ENCODE data around the gene TENT5C.

TENT5C gene

DNA sequence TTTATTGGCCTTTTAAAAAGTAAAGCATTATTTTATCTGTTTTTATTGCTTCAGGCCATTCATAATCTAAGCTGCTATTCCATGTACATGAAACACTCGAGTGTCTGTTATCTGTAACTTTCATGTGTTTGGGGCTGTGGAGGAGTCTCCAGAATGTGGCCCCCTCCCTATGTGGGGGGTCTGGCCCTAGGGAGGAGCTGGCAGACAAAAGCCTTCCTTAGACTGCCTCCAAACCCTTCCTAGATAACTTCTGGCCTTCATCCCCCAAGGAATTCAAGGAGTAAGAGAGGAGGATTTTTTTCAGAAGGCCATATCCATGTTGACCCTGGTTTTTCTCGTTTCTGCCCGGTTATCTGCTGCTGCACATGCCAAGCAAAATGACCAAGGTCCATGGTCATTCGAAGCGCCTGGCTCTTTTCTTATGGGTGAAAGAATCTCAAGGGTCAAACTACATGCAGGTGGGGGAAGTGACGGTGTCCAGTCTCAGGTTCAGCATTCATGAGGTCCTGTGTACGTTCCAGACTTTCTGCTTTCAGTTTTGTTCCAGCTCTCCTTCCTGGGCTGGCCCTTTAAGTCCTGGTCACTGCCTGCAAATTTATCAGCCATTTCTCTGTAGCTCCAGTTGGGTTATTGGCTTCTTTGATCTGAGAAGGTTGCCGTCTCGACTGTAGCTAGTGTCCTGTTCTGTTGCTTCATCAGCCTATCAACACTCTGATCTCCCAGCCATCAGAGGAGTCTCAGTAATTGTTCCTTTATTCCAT, 8.3 kb downstream of the TENT5C start:
- DNase-seq = no peak

- DNase-seq = no peak
Observed at GRCh38 chr1:117615474-117615873, 9.6 kb downstream of the TENT5C start.

- DNase-seq = no peak
Observed at GRCh38 chr1:117616356-117616755, 10.5 kb downstream of the TENT5C start.

DNA sequence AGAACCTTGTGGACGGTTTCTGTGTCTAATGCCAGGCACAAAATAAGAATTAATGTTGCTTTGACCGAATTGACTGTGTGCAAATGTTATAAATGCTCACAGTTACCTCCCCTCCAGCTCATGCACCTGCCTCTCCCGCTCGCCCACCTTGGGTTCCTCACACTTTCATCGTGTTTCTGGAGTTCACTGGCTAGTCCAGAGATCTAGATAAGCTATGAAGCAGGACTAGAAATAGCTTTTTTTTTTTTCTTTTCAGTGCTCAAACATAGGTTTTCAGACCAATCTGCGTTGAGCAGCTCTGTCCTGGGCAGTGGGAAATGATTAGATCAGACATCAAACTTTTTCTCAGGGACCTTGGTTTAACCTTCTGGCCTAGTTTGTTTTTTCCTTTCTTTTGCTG, 11.1 kb downstream of the TENT5C start:
- no peak for DNase-seq

DNA sequence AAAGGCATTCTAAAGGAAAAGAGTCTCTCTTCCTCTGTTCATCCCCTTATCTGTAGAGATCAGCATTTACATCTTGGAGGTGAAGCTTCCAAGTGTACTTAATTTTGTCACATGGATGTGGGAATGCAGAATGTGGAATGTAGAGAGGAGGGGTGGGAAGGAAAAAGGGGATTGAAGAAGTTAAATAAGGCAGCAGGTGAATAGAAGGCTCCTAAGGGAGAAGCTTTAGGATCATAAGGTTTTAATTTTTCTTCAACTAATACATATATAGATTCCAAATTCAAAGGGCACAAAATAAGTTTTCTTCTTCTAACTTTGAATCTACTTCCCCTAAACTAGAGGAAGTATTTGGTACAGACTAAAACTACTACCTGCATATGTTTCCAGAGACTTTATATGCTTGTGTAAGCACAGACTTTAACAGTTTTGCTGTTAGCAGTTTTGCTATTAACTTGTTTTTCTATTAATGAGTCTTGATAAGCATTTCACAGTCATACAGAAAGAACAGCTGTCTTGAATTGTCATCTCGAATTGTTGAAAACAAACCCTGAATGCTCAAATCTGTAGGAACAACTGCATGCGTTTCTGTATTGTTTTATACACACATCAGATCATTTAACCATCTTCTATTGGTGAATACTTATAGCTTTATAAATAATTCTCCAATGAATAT, 12.7 kb downstream of the TENT5C start:
- DNase-seq = no peak

- no peak for DNase-seq
Observed at GRCh38 chr1:117620440-117620839, 14.6 kb downstream of the TENT5C start.

- DNase-seq = no peak
Observed at GRCh38 chr1:117621316-117621715, 15.5 kb downstream of the TENT5C start.

GRCh38 chr1:117622726-117623125, 16.9 kb downstream of the TENT5C start:
- DNase-seq = no peak

GRCh38 chr1:117623141-117623540, 17.3 kb downstream of the TENT5C start:
- DNase-seq = no peak

DNA sequence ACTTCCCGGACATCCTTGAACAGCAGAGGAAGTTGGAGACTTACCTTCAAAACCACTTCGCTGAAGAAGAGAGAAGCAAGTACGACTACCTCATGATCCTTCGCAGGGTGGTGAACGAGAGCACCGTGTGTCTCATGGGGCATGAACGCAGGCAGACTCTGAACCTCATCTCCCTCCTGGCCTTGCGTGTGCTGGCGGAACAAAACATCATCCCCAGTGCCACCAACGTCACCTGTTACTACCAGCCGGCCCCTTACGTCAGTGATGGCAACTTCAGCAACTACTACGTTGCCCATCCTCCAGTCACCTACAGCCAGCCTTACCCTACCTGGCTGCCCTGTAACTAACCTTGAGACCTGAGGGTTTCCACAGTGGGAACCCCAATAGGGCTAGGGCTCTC, 17.9 kb downstream of the TENT5C start:
- no peak for DNase-seq

DNA sequence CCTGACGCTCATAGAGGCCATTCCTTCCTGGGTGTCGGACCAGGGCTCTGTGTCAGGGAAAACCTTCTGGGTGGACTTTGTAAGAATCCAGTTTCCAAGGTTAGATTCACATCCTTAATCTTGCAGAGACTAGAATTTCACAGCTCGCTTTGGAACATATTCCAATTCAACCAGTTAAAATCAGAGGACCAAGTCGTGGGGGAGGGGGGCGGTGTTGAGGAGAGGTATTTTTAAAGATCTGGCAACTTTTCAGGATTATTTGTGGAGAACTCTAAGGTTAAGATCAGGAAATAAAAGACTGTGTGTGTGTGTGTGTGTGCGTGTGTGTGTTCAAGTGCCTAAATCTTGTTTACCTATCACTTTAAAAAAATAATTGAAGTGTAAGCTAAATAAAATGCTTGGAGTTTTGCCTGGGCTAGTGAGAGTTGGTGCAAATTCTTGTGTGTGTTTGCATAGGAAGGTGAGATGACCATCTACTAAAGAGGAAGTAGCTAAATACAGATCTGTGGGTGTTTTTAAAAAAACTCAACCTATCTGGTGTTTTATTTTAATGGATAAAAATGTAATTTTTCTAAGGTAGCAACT, 21.8 kb downstream of the TENT5C start:
- DNase-seq = no peak

GRCh38 chr1:117628343-117628742, 22.5 kb downstream of the TENT5C start:
- DNase-seq = no peak

DNA sequence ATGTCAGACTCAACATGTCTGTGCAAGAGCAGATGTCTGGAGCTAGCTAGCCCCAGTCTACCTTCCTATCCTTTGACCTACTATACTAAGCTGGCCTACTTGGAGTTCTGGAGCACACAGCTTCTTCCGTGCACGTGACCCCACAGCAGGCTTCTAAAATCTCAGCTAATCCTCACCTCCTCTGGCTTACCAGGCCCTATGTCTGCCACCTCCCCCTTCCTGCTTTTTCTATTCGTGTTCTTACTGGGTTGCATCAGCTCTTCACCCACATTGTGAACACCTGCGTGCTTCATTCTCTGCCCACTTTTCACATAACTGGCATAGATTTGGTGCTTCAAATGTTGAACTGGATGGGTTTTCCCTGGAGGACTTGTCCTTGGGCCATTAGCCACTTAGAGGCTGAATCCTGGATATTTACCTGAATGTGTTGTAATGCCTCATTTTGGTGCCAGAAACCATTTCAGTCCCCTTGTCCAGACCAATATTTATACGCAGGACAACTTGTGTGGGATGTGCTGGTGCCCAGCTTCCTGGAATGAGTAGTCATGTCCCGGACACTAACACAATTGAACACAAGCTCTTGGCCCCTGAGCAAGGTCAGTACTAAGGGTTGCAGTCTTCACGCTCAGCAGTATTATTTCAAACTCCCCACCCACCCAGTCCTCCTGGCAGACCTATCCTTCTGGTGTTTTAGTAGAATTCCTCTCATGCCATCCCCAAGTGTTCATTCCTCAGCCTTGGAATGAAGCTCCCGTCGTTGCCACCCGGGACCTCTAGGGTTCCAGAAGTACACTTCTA, 24.0 kb downstream of the TENT5C start:
- DNase-seq = no peak

- DNase-seq = no peak
Observed at GRCh38 chr1:117630423-117630998, 24.7 kb downstream of the TENT5C start.

- DNase-seq = no peak
Observed at GRCh38 chr1:117631359-117632160, 25.7 kb downstream of the TENT5C start.

DNA sequence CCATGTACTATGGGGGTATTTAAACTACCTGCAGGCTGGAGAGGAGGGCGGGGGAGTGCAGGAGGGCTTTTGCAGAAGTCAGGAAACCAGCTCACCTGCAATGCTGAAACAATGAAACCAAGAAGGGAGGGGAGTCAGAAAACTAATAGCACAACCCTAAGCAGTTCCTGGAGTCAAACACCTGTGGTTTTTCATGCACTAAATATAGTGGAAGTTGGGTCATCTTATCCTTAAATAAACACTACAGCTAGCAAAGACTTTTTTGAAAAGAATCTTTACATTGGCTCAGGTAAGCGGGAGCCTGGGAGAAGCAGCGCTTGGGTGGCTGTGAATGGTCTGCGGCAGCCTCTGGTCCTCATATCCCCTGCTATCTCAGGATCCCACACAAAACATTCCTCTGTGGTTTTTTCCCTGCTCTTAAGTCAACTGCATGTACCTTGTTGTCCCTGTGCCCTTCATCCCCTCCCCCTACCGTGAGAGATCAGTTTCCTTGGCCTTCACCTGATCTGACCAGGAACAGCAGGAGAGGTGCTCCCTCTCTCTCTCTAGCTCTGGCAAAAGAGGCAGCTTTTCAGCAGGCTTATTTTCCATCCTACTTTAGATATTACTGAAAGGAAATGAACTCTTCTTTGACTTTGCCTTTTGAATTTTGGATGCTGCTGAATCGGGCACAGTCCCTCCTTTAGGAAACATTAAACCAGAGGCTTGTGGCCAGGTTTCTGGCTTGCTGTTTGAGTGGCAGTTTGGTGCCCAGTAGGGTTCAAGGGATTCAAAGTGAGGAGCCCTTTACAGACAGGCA, 26.6 kb downstream of the TENT5C start:
- DNase-seq = no peak

GRCh38 chr1:117633068-117633345, 27.2 kb downstream of the TENT5C start:
- no peak for DNase-seq

DNA sequence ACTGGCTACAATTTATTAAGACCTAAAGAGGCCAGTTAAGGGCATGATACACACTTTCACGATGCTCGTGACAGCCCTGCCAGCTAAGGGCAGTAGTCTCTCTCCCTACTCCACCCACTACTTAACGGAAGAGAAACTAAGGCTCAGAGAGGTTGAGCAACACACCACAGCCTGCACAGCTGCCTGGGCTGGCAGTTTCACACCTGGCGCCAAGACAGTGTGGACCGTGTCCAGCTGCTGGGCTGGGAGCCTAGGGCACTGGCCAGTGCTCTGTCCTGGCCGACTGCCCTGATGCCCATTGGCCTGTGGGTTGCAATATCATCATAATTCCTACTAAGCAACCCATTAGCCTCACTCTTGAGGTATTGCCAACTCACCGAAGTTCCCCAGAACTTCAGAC, 27.6 kb downstream of the TENT5C start:
- no peak for DNase-seq

DNA sequence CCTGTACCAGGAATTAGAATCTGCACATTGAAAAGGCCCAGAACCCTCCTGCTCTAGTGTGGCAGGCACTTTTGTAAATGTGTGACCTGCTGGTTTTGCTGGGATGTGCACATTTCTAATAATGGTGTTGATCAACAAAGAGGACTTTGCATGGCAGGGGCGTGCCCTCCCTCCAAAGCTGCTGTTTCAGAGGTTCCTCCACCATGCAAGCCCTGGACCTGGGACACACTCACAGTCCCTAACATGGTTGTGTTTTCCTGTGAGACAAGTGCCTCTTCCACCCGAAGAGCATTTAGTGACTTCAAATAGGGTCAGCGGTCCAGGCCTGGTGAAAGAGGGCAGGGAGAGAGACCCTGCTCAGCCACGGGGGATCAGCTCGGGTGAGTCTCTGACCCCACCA, 28.1 kb downstream of the TENT5C start:
- no peak for DNase-seq

DNA sequence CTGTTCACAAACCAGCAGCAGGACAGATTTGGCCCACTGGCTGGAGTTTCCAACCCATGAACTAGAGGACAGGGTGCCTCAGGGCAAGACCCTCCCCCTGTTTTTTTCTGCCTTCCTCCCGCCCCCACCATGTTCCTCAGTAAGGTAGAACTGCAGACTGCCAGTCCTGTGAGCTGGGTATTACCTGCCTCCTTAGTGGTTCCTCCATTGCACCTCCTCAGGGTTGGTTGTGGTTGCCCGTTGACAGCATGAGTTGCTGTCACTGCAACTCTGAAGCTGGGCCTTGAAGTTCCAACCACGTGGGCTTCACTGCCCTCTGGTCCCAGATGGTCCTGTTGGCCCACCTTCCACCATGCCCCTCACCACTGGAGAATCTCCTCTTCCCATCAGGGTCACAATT, 28.8 kb downstream of the TENT5C start:
- no peak for DNase-seq

GRCh38 chr1:117635805-117636204, 30.0 kb downstream of the TENT5C start:
- no peak for DNase-seq
